Left ventricle myocardium inferior (tissue), 1 donor: ENCODE results near the gene ZNF385C. TPM values are rescaled to one million over a fixed set of nuclear protein-coding genes. Genes with fewer than 3 reads are reported as not detected.

Source experiments
- DNase-seq: peaks from one replicate; pipeline ENCODE4 v3.0.0-alpha.2; 2020
- H3K27ac ChIP-seq: fragments of 200-600 bp; replicated peaks from 2 replicates; pipeline ENCODE4 v1.8.0; 2021
- H3K27me3 ChIP-seq: fragments of 200-600 bp; 2 replicates; pipeline ENCODE4 v1.8.0; 2021; ENCODE audit warnings: low read depth
- H3K36me3 ChIP-seq: fragments of 200-600 bp; 2 replicates; pipeline ENCODE4 v1.8.0; 2021
- H3K4me1 ChIP-seq: fragments of 200-600 bp; 2 replicates; pipeline ENCODE4 v1.8.0; 2021
- H3K4me3 ChIP-seq: fragments of 200-600 bp; 2 replicates; pipeline ENCODE4 v1.8.0; 2021; ENCODE audit warnings: mild to moderate bottlenecking, moderate library complexity
- H3K9me3 ChIP-seq: fragments of 200-600 bp; replicated peaks from 2 replicates; pipeline ENCODE4 v1.8.0; 2021
- CTCF ChIP-seq: fragments of 200-600 bp; IDR thresholded peaks from 2 replicates; pipeline ENCODE4 v1.8.0; 2021; ENCODE audit warnings: antibody characterized with exemption, mild to moderate bottlenecking, borderline replicate concordance
- intact Hi-C: fragments of 100-400 bp; cut with micrococcal nuclease; formaldehyde crosslinking; loops from one replicate; pipeline ENCODE4 v1.11.0; 2022
- total RNA-seq: library from RNA; stranded (reverse); fragmentation: NEBNext Ultra II Directional; extraction: Animal tissue kit (Norgen Biotek cat#: 25700); gene quantifications from one replicate; pipeline ENCODE4 v1.2.1, GENCODE V29; 2021
- donor health status: DM: no; HTN: yes; CAD: no; lungs with severe emphysema.

The ZNF385C gene
- total RNA-seq, 1 donor from 2014 or later = 0.49 TPM

DNA sequence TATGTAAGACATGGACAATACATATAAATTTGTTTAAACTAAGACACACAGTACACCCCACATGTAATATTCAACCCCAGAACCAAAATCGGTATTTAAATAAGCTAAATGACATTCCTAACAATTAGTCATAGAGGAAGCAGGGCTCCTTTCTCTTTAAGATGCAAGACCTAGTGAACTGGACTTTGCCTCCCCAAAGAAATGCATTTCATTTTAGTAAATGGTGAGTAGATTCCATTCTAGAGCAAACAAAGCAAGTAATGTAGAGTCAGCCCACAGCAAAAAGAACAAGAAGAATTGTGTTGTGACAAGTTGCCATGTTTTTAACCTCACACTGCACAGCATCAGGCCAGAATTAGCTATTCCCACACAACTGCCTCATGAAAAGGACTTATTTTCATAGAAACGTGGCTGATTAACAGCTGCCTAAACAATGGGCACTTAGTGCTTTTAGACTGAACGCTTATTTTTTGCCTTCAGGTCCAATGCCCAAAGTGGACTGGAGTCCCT, 95.4 kb downstream of the ZNF385C start:
- Histone ChIP-seq H3K4me3 (no peak overlapping the region), H3K4me1 (peaks cover 77% of the 10 kb centered on the region), H3K27ac (no peak overlapping the region), H3K36me3 (peaks cover 52% of the 10 kb centered on the region), H3K9me3 (no peaks in the 10 kb centered on the region), H3K27me3 (no peaks in the 10 kb centered on the region)
- intact Hi-C loops = no loop called here
- DNase-seq = no peak
- TF ChIP-seq CTCF = no peak

DNA sequence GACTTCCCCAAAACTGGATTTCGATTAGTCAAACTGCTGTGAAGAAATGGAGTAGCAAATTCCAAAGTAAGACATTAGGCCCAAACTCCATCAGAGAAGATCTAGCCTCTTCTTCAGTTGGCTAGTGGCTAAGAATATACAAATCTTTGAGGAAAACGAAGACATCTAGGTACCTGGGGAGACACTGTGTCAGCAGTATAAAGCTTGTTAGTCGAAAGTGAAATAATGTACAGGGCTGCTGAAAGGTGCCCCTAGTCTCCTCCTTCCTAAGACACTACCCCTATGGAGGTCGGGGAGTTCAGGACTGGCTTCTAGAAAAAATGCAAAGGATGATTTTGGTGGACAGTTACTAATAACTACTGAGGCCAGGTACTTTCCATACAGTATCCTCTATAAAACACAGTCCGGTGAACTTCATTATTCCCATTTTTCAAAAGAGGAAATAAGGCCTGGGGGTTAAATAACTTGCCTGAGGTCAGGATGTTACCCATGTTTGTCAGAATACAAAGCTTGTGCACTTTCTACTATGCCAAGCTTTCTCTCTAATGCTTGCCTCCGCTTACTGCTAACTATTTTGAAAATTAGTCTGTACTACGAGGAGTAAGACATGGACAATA, 96.0 kb downstream of the ZNF385C start:
- peaks cover 58% of the 10 kb centered on the region for H3K36me3 ChIP-seq
- no peak overlapping the region for H3K4me3 ChIP-seq
- no peak for TF ChIP-seq CTCF
- intact Hi-C loops = no loop called here
- no peak for DNase-seq
- no peaks in the 10 kb centered on the region for H3K9me3 ChIP-seq
- H3K4me1 ChIP-seq = peaks cover 71% of the 10 kb centered on the region
- H3K27me3 ChIP-seq = no peaks in the 10 kb centered on the region
- no peak overlapping the region for H3K27ac ChIP-seq

GRCh38 chr17:42001729-42002128, 96.5 kb downstream of the ZNF385C start:
- Histone ChIP-seq H3K9me3 (no peaks in the 10 kb centered on the region), H3K4me1 (peaks cover 65% of the 10 kb centered on the region), H3K27me3 (no peaks in the 10 kb centered on the region), H3K36me3 (peaks cover 64% of the 10 kb centered on the region), H3K4me3 (no peak overlapping the region), H3K27ac (no peak overlapping the region)
- no peak for DNase-seq
- intact Hi-C loops = no loop called here
- TF ChIP-seq CTCF = no peak

DNA sequence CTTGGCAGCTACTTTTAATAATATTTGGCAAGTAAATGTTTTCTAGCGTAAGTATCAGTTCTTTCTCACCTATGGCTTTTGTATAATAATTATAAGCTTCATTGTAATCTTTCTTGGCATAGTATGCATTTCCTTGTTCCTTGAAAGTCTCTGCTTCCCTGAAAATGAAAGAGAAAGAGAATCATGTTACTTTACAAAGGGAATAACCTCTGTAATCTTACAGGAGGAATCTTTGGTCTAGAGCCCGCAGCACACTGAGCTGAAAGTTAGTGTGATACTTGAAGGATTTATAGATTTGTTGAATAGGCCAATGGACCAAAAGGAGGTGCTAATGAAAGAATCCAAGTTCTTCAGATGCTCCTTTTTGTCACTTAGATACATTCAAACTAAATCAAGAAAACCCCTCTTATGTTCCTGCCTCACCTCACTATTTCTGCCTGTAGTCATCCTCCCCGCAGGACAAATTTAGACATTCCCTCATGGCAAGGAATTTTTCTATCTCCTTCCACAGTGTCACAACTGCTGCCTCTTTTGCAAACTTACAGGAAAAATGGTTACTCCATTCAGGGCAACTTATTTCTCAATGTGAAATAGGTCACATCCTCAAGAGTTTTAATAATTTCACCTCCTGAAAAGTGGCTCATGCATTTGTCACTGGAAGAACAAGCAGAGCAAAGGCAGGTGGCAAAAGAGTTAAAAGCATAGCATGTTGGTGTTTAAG, 97.7 kb downstream of the ZNF385C start:
- no peak for DNase-seq
- TF ChIP-seq CTCF = no peak
- no peak overlapping the region for H3K4me3 ChIP-seq
- no peaks in the 10 kb centered on the region for H3K9me3 ChIP-seq
- peaks cover 75% of the 10 kb centered on the region for H3K36me3 ChIP-seq
- intact Hi-C loops = no loop called here
- peaks cover 54% of the 10 kb centered on the region for H3K4me1 ChIP-seq
- peak overlapping the region; percentile 46 for H3K27ac ChIP-seq
- H3K27me3 ChIP-seq = no peaks in the 10 kb centered on the region

GRCh38 chr17:41998497-41998896, 99.8 kb downstream of the ZNF385C start:
- no peak for DNase-seq
- Histone ChIP-seq H3K9me3 (no peaks in the 10 kb centered on the region), H3K4me1 (peaks cover 35% of the 10 kb centered on the region), H3K36me3 (peaks cover 96% of the 10 kb centered on the region), H3K27me3 (no peaks in the 10 kb centered on the region), H3K4me3 (no peak overlapping the region), H3K27ac (no peak overlapping the region)
- intact Hi-C loops = no loop called here
- TF ChIP-seq CTCF = no peak
